GM23338 (cell line): Measurements from ENCODE around the gene FGA. TPM values are rescaled to one million over a fixed set of nuclear protein-coding genes. Genes with fewer than 3 reads are reported as not detected.

Source experiments
- ATAC-seq: fragments of 200-7000 bp; cut with Tn5 transposase; 3 replicates; pipeline ENCODE4 v1.9.1; 2020
- DNase-seq: peaks from one replicate; pipeline ENCODE4 v3.0.0-alpha.2; 2015; ENCODE audit warnings: low spot score
- H2AFZ ChIP-seq: fragments of 200-600 bp; sonication (generic); 2 replicates; pipeline ENCODE4 v1.8.0; 2016; ENCODE audit warnings: antibody characterized with exemption, mild to moderate bottlenecking, moderate library complexity
- H3F3A ChIP-seq: fragments of 200-600 bp; sonication (generic); replicated peaks from 2 replicates; pipeline ENCODE4 v1.8.0; 2017; ENCODE audit warnings: antibody characterized with exemption, mixed run types, low read depth
- H3K27ac ChIP-seq: fragments of 200-600 bp; sonication (generic); 2 replicates; pipeline ENCODE4 v1.6.1; 2016; ENCODE audit warnings: low read depth
- H3K27me3 ChIP-seq: fragments of 200-600 bp; sonication (generic); 2 replicates; pipeline ENCODE4 v1.8.0; 2016; ENCODE audit warnings: mild to moderate bottlenecking, mixed run types, moderate library complexity; ENCODE audit not compliant: insufficient read depth
- H3K36me3 ChIP-seq: fragments of 200-600 bp; sonication (generic); 2 replicates; pipeline ENCODE4 v1.8.0; 2016; ENCODE audit warnings: mild to moderate bottlenecking; ENCODE audit not compliant: insufficient read depth
- H3K4me1 ChIP-seq: fragments of 200-600 bp; sonication (generic); 2 replicates; pipeline ENCODE4 v1.8.0; 2016; ENCODE audit warnings: mild to moderate bottlenecking, moderate library complexity; ENCODE audit not compliant: insufficient read depth
- H3K4me2 ChIP-seq: fragments of 200-600 bp; sonication (generic); 2 replicates; pipeline ENCODE4 v1.7.1; 2017; ENCODE audit warnings: mixed run types
- H3K4me3 ChIP-seq: fragments of 200-600 bp; sonication (generic); 2 replicates; pipeline ENCODE4 v1.6.1; 2016; ENCODE audit warnings: mixed run types
- H3K79me2 ChIP-seq: fragments of 200-600 bp; sonication (generic); replicated peaks from 2 replicates; pipeline ENCODE4 v1.8.0; 2017; ENCODE audit warnings: mild to moderate bottlenecking; ENCODE audit not compliant: insufficient read depth
- H3K9me2 ChIP-seq: fragments of 200-600 bp; sonication (generic); 2 replicates; pipeline ENCODE4 v1.8.0; 2017; ENCODE audit not compliant: insufficient read depth
- H4K20me1 ChIP-seq: fragments of 200-600 bp; sonication (generic); replicated peaks from 2 replicates; pipeline ENCODE4 v1.8.0; 2017; ENCODE audit warnings: mild to moderate bottlenecking; ENCODE audit not compliant: insufficient read depth
- H3K27ac Mint-ChIP-seq: 2 replicates; pipeline ENCODE4 v1.8.0; 2020; ENCODE audit warnings: inconsistent platforms, mild to moderate bottlenecking, moderate library complexity, mixed read lengths
- H3K27me3 Mint-ChIP-seq: 3 replicates; pipeline ENCODE4 v1.8.0; 2022; ENCODE audit warnings: low read depth, mild to moderate bottlenecking, moderate library complexity, mixed read lengths, inconsistent platforms; ENCODE audit not compliant: insufficient read depth, poor library complexity
- H3K36me3 Mint-ChIP-seq: 3 replicates; pipeline ENCODE4 v1.8.0; 2021; ENCODE audit warnings: low read depth, mild to moderate bottlenecking, inconsistent platforms, moderate library complexity, mixed read lengths
- H3K4me1 Mint-ChIP-seq: 3 replicates; pipeline ENCODE4 v1.8.0; 2020; ENCODE audit warnings: mild to moderate bottlenecking, inconsistent platforms, mixed read lengths
- H3K4me3 Mint-ChIP-seq: 3 replicates; pipeline ENCODE4 v1.8.0; 2021; ENCODE audit warnings: moderate library complexity, mild to moderate bottlenecking, inconsistent platforms, mixed read lengths
- H3K9me3 Mint-ChIP-seq: 3 replicates; pipeline ENCODE4 v1.8.0; 2020; ENCODE audit warnings: moderate library complexity, mild to moderate bottlenecking, inconsistent platforms, mixed read lengths
- CREB1 ChIP-seq: fragments of 250-450 bp; sonication (Bioruptor Pico); IDR thresholded peaks from 2 replicates; pipeline ENCODE4 v1.5.0; 2020; ENCODE audit warnings: low read depth, mild to moderate bottlenecking, moderate library complexity
- EZH2 ChIP-seq: fragments of 200-600 bp; sonication (generic); IDR thresholded peaks from one replicate; pipeline ENCODE4 v1.8.0; 2017; ENCODE audit warnings: antibody characterized with exemption, mild to moderate bottlenecking, low read depth; ENCODE audit not compliant: unreplicated experiment
- EZH2phosphoT487 ChIP-seq: fragments of 200-600 bp; sonication (generic); IDR thresholded peaks from one replicate; pipeline ENCODE4 v1.8.1; 2018; ENCODE audit warnings: antibody characterized with exemption; ENCODE audit not compliant: unreplicated experiment
- JUNB ChIP-seq: IDR thresholded peaks from one replicate; pipeline ENCODE4 v1.6.1; 2016; ENCODE audit warnings: antibody characterized with exemption; ENCODE audit not compliant: unreplicated experiment
- NANOG ChIP-seq: IDR thresholded peaks from 2 replicates; pipeline ENCODE4 v1.6.1; 2016; ENCODE audit warnings: antibody characterized with exemption, borderline replicate concordance
- POLR2AphosphoS5 ChIP-seq: IDR thresholded peaks from 2 replicates; pipeline ENCODE4 v1.6.1; 2016; ENCODE audit warnings: antibody characterized with exemption, low read depth
- STAT1 ChIP-seq: IDR thresholded peaks from one replicate; pipeline ENCODE4 v1.6.1; 2016; ENCODE audit warnings: antibody characterized with exemption; ENCODE audit not compliant: unreplicated experiment
- ZNF114 ChIP-seq: fragments of 250-450 bp; sonication (Bioruptor Pico); IDR thresholded peaks from 2 replicates; pipeline ENCODE4 v1.5.0; 2020; ENCODE audit warnings: mild to moderate bottlenecking, moderate library complexity
- ZNF331 ChIP-seq: fragments of 250-450 bp; sonication (Bioruptor Pico); IDR thresholded peaks from 2 replicates; pipeline ENCODE4 v1.5.0; 2020; ENCODE audit warnings: low read depth, mild to moderate bottlenecking, moderate library complexity
- polyA plus RNA-seq: library from polyadenylated mRNA; unstranded; fragments of >200 nt; fragmentation: Nextera tagmentation; extraction: Ambion mirVana; gene quantifications from 2 replicates; pipeline ENCODE4 v1.2.1, GENCODE V29; 2016
- total RNA-seq: library from RNA; depleted of rRNA; stranded (reverse); fragments of >200 nt; shearing (Covaris generic); gene quantifications from 2 replicates; pipeline ENCODE4 v1.2.3, GENCODE V29; 2014
- TF ChIP-seq, protein P1 (sequence below): IDR thresholded peaks from 2 replicates; pipeline ENCODE4 v1.6.1; 2016; ENCODE audit warnings: antibody characterized with exemption
- TF ChIP-seq, protein P2 (sequence below): IDR thresholded peaks from one replicate; pipeline ENCODE4 v1.6.1; 2018; ENCODE audit warnings: antibody characterized with exemption; ENCODE audit not compliant: unreplicated experiment
- TF ChIP-seq, protein P3 (sequence below), 2 experiments: fragments of 200-600 bp in 1 of 2; sonication (generic) in 1 of 2; conservative IDR thresholded peaks; 2 replicates each; pipeline versions ENCODE4 v1.5.1 to v1.6.1; 2016 to 2017; ENCODE audit warnings: antibody characterized with exemption in 2 of 2, low read depth in 2 of 2, mild to moderate bottlenecking in 2 of 2, moderate library complexity in 1 of 2
- TF ChIP-seq, protein P4 (sequence below): fragments of 250-450 bp; sonication (Bioruptor Pico); IDR thresholded peaks from 2 replicates; pipeline ENCODE4 v1.5.0; 2020; ENCODE audit warnings: mild to moderate bottlenecking, moderate library complexity

The FGA gene
- total and polyA plus RNA-seq, 2 experiments from 2014 or later, result not detected

DNA sequence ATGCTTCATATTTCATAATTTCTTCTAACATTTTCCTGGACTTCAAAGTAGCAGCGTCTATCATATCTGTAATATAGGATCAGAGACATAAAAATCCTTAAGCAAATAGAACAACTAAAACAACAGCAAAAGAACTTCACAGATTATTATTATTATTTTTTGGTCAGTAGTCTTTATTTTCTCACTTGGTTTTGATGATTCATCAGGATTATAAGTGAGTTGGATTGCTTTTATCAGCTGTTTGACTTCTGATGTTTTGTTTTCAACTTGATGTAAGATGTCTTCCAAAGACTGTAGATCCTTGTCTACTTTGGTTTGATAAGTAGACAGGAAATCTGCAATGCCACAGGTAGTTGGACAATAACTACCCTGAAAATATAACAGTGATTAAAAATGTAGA is 21.3 kb upstream of the FGA start:
- Histone ChIP-seq H3K4me2 (no peak overlapping the region), H3K27ac (no peak overlapping the region), H2AFZ (no peak overlapping the region; the same call in 1 of the 2 replicates), H3K4me1 (no peaks in the 10 kb centered on the region), H3K9me2 (no peaks in the 10 kb centered on the region), H3K36me3 (no peaks in the 10 kb centered on the region), H3K27me3 (no peaks in the 10 kb centered on the region), H4K20me1 (no peaks in the 10 kb centered on the region), H3F3A (no peaks in the 10 kb centered on the region), H3K79me2 (no peaks in the 10 kb centered on the region), H3K4me3 (no peak overlapping the region)
- TF ChIP-seq POLR2AphosphoS5 (no peak), STAT1 (no peak), EZH2 (no peak), NANOG (no peak), ZNF114 (CRISPR knock-in tag) (no peak), JUNB (no peak), ZNF331 (CRISPR knock-in tag) (no peak), EZH2phosphoT487 (no peak), CREB1 (CRISPR knock-in tag) (no peak)
- TF ChIP-seq, protein P1, sequence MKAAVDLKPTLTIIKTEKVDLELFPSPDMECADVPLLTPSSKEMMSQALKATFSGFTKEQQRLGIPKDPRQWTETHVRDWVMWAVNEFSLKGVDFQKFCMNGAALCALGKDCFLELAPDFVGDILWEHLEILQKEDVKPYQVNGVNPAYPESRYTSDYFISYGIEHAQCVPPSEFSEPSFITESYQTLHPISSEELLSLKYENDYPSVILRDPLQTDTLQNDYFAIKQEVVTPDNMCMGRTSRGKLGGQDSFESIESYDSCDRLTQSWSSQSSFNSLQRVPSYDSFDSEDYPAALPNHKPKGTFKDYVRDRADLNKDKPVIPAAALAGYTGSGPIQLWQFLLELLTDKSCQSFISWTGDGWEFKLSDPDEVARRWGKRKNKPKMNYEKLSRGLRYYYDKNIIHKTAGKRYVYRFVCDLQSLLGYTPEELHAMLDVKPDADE, result no peak
- TF ChIP-seq, protein P2, sequence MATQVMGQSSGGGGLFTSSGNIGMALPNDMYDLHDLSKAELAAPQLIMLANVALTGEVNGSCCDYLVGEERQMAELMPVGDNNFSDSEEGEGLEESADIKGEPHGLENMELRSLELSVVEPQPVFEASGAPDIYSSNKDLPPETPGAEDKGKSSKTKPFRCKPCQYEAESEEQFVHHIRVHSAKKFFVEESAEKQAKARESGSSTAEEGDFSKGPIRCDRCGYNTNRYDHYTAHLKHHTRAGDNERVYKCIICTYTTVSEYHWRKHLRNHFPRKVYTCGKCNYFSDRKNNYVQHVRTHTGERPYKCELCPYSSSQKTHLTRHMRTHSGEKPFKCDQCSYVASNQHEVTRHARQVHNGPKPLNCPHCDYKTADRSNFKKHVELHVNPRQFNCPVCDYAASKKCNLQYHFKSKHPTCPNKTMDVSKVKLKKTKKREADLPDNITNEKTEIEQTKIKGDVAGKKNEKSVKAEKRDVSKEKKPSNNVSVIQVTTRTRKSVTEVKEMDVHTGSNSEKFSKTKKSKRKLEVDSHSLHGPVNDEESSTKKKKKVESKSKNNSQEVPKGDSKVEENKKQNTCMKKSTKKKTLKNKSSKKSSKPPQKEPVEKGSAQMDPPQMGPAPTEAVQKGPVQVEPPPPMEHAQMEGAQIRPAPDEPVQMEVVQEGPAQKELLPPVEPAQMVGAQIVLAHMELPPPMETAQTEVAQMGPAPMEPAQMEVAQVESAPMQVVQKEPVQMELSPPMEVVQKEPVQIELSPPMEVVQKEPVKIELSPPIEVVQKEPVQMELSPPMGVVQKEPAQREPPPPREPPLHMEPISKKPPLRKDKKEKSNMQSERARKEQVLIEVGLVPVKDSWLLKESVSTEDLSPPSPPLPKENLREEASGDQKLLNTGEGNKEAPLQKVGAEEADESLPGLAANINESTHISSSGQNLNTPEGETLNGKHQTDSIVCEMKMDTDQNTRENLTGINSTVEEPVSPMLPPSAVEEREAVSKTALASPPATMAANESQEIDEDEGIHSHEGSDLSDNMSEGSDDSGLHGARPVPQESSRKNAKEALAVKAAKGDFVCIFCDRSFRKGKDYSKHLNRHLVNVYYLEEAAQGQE, result no peak
- TF ChIP-seq, protein P3, sequence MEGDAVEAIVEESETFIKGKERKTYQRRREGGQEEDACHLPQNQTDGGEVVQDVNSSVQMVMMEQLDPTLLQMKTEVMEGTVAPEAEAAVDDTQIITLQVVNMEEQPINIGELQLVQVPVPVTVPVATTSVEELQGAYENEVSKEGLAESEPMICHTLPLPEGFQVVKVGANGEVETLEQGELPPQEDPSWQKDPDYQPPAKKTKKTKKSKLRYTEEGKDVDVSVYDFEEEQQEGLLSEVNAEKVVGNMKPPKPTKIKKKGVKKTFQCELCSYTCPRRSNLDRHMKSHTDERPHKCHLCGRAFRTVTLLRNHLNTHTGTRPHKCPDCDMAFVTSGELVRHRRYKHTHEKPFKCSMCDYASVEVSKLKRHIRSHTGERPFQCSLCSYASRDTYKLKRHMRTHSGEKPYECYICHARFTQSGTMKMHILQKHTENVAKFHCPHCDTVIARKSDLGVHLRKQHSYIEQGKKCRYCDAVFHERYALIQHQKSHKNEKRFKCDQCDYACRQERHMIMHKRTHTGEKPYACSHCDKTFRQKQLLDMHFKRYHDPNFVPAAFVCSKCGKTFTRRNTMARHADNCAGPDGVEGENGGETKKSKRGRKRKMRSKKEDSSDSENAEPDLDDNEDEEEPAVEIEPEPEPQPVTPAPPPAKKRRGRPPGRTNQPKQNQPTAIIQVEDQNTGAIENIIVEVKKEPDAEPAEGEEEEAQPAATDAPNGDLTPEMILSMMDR (conservative IDR thresholded peaks at IDR 0.05; ENCODE audit: low read depth in 2 of 2), result no peak
- TF ChIP-seq, protein P4, sequence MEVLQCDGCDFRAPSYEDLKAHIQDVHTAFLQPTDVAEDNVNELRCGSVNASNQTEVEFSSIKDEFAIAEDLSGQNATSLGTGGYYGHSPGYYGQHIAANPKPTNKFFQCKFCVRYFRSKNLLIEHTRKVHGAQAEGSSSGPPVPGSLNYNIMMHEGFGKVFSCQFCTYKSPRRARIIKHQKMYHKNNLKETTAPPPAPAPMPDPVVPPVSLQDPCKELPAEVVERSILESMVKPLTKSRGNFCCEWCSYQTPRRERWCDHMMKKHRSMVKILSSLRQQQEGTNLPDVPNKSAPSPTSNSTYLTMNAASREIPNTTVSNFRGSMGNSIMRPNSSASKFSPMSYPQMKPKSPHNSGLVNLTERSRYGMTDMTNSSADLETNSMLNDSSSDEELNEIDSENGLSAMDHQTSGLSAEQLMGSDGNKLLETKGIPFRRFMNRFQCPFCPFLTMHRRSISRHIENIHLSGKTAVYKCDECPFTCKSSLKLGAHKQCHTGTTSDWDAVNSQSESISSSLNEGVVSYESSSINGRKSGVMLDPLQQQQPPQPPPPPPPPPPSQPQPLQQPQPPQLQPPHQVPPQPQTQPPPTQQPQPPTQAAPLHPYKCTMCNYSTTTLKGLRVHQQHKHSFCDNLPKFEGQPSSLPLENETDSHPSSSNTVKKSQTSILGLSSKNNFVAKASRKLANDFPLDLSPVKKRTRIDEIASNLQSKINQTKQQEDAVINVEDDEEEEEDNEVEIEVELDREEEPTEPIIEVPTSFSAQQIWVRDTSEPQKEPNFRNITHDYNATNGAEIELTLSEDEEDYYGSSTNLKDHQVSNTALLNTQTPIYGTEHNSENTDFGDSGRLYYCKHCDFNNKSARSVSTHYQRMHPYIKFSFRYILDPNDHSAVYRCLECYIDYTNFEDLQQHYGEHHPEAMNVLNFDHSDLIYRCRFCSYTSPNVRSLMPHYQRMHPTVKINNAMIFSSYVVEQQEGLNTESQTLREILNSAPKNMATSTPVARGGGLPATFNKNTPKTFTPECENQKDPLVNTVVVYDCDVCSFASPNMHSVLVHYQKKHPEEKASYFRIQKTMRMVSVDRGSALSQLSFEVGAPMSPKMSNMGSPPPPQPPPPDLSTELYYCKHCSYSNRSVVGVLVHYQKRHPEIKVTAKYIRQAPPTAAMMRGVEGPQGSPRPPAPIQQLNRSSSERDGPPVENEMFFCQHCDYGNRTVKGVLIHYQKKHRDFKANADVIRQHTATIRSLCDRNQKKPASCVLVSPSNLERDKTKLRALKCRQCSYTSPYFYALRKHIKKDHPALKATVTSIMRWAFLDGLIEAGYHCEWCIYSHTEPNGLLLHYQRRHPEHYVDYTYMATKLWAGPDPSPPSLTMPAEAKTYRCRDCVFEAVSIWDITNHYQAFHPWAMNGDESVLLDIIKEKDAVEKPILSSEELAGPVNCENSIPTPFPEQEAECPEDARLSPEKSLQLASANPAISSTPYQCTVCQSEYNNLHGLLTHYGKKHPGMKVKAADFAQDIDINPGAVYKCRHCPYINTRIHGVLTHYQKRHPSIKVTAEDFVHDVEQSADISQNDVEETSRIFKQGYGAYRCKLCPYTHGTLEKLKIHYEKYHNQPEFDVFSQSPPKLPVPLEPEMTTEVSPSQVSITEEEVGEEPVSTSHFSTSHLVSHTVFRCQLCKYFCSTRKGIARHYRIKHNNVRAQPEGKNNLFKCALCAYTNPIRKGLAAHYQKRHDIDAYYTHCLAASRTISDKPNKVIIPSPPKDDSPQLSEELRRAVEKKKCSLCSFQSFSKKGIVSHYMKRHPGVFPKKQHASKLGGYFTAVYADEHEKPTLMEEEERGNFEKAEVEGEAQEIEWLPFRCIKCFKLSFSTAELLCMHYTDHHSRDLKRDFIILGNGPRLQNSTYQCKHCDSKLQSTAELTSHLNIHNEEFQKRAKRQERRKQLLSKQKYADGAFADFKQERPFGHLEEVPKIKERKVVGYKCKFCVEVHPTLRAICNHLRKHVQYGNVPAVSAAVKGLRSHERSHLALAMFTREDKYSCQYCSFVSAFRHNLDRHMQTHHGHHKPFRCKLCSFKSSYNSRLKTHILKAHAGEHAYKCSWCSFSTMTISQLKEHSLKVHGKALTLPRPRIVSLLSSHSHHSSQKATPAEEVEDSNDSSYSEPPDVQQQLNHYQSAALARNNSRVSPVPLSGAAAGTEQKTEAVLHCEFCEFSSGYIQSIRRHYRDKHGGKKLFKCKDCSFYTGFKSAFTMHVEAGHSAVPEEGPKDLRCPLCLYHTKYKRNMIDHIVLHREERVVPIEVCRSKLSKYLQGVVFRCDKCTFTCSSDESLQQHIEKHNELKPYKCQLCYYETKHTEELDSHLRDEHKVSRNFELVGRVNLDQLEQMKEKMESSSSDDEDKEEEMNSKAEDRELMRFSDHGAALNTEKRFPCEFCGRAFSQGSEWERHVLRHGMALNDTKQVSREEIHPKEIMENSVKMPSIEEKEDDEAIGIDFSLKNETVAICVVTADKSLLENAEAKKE (CRISPR knock-in tag), result no peak
- Mint-ChIP-seq H3K4me3 (no peak overlapping the region), H3K27ac (no peak overlapping the region), H3K36me3 (no peaks in the 10 kb centered on the region), H3K9me3 (no peaks in the 10 kb centered on the region), H3K4me1 (0 out of 3 replicates have a peak, but pooled peaks cover under 1% of the 10 kb centered on the region), H3K27me3 (no peaks in the 10 kb centered on the region)
- ATAC-seq (no peak), DNase-seq (no peak)
